PC-3 (cell line): ENCODE data around the gene POMT1. TPM values are rescaled to one million over a fixed set of nuclear protein-coding genes. Genes with fewer than 3 reads are reported as not detected.
"Not testable (repeated sequence)": the region's sequence is repeated elsewhere in the genome, so short reads cannot be mapped to it uniquely, and the experiment has no call there.

Source experiments
- ATAC-seq: fragments of 200-7000 bp; cut with Tn5 transposase; 2 replicates; pipeline ENCODE4 v1.9.1; 2020; ENCODE audit warnings: mild to moderate bottlenecking, moderate library complexity
- BruUV-seq: library from RNA; stranded (reverse); fragments of 400-500 nt; replicated peaks from 2 replicates; lab custom pipeline; 2021; lab: Mats Ljungman, UMichigan
- CTCF ChIA-PET: fragments of 300-600 bp; sonication (Branson Sonifier 250); formaldehyde crosslinking; loops from one replicate; lab custom pipeline; 2022; ENCODE audit warnings: antibody characterized with exemption; lab: Charles Lee
- POLR2A ChIA-PET: fragments of 300-600 bp; sonication (Branson Sonifier 250); formaldehyde crosslinking; loops from one replicate; lab custom pipeline; 2022; ENCODE audit warnings: antibody characterized with exemption; ENCODE audit not compliant: unreplicated experiment; lab: Charles Lee
- DNase-seq: peaks from one replicate; pipeline ENCODE4 v3.0.0-alpha.2; 2015
- H2AFZ ChIP-seq: fragments of 300-600 bp; sonication (generic); 2 replicates; pipeline ENCODE4 v1.6.0; 2016; ENCODE audit warnings: antibody characterized with exemption, low read length
- H3F3A ChIP-seq: fragments of 300-600 bp; sonication (generic); one replicate; pipeline ENCODE4 v1.6.0; 2017; ENCODE audit warnings: antibody characterized with exemption, low read length, control low read depth, mild to moderate bottlenecking; ENCODE audit not compliant: unreplicated experiment
- H3K27ac ChIP-seq: fragments of 300-600 bp; sonication (generic); 2 replicates; pipeline ENCODE4 v1.5.1; 2016; ENCODE audit warnings: mild to moderate bottlenecking, low read length
- H3K27me3 ChIP-seq: fragments of 300-600 bp; sonication (generic); 2 replicates; pipeline ENCODE4 v1.6.1; 2016; ENCODE audit warnings: low read length, mixed read lengths
- H3K36me3 ChIP-seq: fragments of 300-600 bp; sonication (generic); 2 replicates; pipeline ENCODE4 v1.6.1; 2016; ENCODE audit warnings: low read depth, mixed run types, low read length, mixed read lengths
- H3K4me1 ChIP-seq: fragments of 300-600 bp; sonication (generic); 2 replicates; pipeline ENCODE4 v1.5.1; 2016; ENCODE audit warnings: low read length; ENCODE audit not compliant: insufficient read depth
- H3K4me2 ChIP-seq: fragments of 300-600 bp; sonication (generic); 2 replicates; pipeline ENCODE4 v1.6.0; 2016; ENCODE audit warnings: low read length
- H3K4me3 ChIP-seq: fragments of 300-600 bp; sonication (generic); 2 replicates; pipeline ENCODE4 v1.5.1; 2016; ENCODE audit warnings: mild to moderate bottlenecking, low read length, mixed read lengths
- H3K79me2 ChIP-seq: fragments of 300-600 bp; sonication (generic); 2 replicates; pipeline ENCODE4 v1.6.1; 2017; ENCODE audit warnings: low read length, mixed read lengths
- H3K9ac ChIP-seq: fragments of 300-600 bp; sonication (generic); 2 replicates; pipeline ENCODE4 v1.6.0; 2016; ENCODE audit warnings: mild to moderate bottlenecking, low read length
- H3K9me2 ChIP-seq: fragments of 300-600 bp; sonication (generic); replicated peaks from 2 replicates; pipeline ENCODE4 v1.6.1; 2016; ENCODE audit warnings: mixed run types, low read length, mixed read lengths
- H3K9me3 ChIP-seq: fragments of 300-600 bp; sonication (generic); 2 replicates; pipeline ENCODE4 v1.6.1; 2016; ENCODE audit warnings: low read length, mixed read lengths
- H4K20me1 ChIP-seq: fragments of 300-600 bp; sonication (generic); 2 replicates; pipeline ENCODE4 v1.6.1; 2016; ENCODE audit warnings: low read length, mixed read lengths
- CTCF ChIP-seq: fragments of 300-600 bp; sonication (generic); conservative IDR thresholded peaks from 2 replicates; pipeline ENCODE4 v1.5.1; 2017; ENCODE audit warnings: antibody characterized with exemption, low read depth, mild to moderate bottlenecking, low read length
- EZH2 ChIP-seq: fragments of 300-600 bp; sonication (generic); IDR thresholded peaks from one replicate; pipeline ENCODE4 v1.6.1; 2017; ENCODE audit warnings: antibody characterized with exemption, mild to moderate bottlenecking, low read length; ENCODE audit not compliant: unreplicated experiment
- EZH2phosphoT487 ChIP-seq: fragments of 300-600 bp; sonication (generic); IDR thresholded peaks from 2 replicates; pipeline ENCODE4 v1.6.1; 2018; ENCODE audit warnings: mild to moderate bottlenecking, antibody characterized with exemption, low read length, borderline replicate concordance
- intact Hi-C: fragments of 100-400 bp; cut with micrococcal nuclease; formaldehyde crosslinking; loops from 2 replicates; pipeline ENCODE4 v1.9.0; 2023
- total RNA-seq: library from RNA; depleted of rRNA; stranded (reverse); fragments of >200 nt; gene quantifications from 2 replicates; pipeline ENCODE4 v1.2.3, GENCODE V29; 2014

The POMT1 gene
- total RNA-seq, 1 experiment from 2014 or later = 24.1 TPM

- Histone ChIP-seq H3K4me1 (no peaks in the 10 kb centered on the region), H2AFZ (no peak overlapping the region), H3K9me2 (no peaks in the 10 kb centered on the region), H3K27me3 (no peaks in the 10 kb centered on the region), H3K9me3 (no peaks in the 10 kb centered on the region), H3K4me2 (no peak overlapping the region), H3K4me3 (no peak overlapping the region), H3K27ac (no peak overlapping the region), H3K9ac (no peak overlapping the region), H4K20me1 (no peaks in the 10 kb centered on the region), H3F3A (no peaks in the 10 kb centered on the region), H3K79me2 (no peaks in the 10 kb centered on the region), H3K36me3 (peaks cover 5% of the 10 kb centered on the region; the same call in 1 of the 2 replicates)
- POLR2A ChIA-PET = no interaction called here
- CTCF ChIA-PET = no interaction called here
- ATAC-seq (no peak), DNase-seq (no peak)
- no peak for TF ChIP-seq EZH2phosphoT487
- no peak for TF ChIP-seq EZH2
- TF ChIP-seq CTCF = no peak
- no TSS peak for BruUV-seq
- intact Hi-C loops = no loop called here
Observed at GRCh38 chr9:131511880-131512279, 9.2 kb downstream of the POMT1 start.

GRCh38 chr9:131513177-131513576, 10.5 kb downstream of the POMT1 start:
- H3K9ac ChIP-seq = no peak overlapping the region
- POLR2A ChIA-PET = no interaction called here

GRCh38 chr9:131515559-131516031, 12.9 kb downstream of the POMT1 start:
- DNase-seq, H3K36me3 ChIP-seq, intact Hi-C loops, H4K20me1 ChIP-seq, POLR2A ChIA-PET, ATAC-seq, H3K27me3 ChIP-seq, H3K27ac ChIP-seq, CTCF ChIA-PET, H3K9me2 ChIP-seq, H3K79me2 ChIP-seq, H3K9ac ChIP-seq, H3K4me2 ChIP-seq, H2AFZ ChIP-seq, H3F3A ChIP-seq, BruUV-seq, H3K9me3 ChIP-seq, H3K4me3 ChIP-seq, H3K4me1 ChIP-seq: not testable (repeated sequence)

More at GRCh38 chr9:131513177-131513576, 10.5 kb downstream of the POMT1 start:
- H3K27ac ChIP-seq = no peak overlapping the region
- H3K4me2 ChIP-seq = no peak overlapping the region
- CTCF ChIA-PET = no interaction called here
- no peak overlapping the region for H3K4me3 ChIP-seq
- no peaks in the 10 kb centered on the region for H3K79me2 ChIP-seq
- ATAC-seq (no peak), DNase-seq (no peak)
- BruUV-seq = no TSS peak
- H3K9me3 ChIP-seq = no peaks in the 10 kb centered on the region
- TF ChIP-seq EZH2 (no peak), EZH2phosphoT487 (no peak), CTCF (no peak)
- H2AFZ ChIP-seq = no peak overlapping the region
- H3F3A ChIP-seq = no peaks in the 10 kb centered on the region
- no peaks in the 10 kb centered on the region for H3K4me1 ChIP-seq
- no peaks in the 10 kb centered on the region for H3K27me3 ChIP-seq
- intact Hi-C loops = no loop called here
- no peaks in the 10 kb centered on the region for H3K9me2 ChIP-seq
- peaks cover 5% of the 10 kb centered on the region; the same call in 1 of the 2 replicates for H3K36me3 ChIP-seq
- H4K20me1 ChIP-seq = no peaks in the 10 kb centered on the region
